VCaP (cell line): Measurements from ENCODE around the gene SMNDC1.
"Not testable (repeated sequence)": the region's sequence is repeated elsewhere in the genome, so short reads cannot be mapped to it uniquely, and the experiment has no call there.

ENCODE experiments used
- H3K27ac ChIP-seq: fragments of 450-650 bp; 2 replicates; pipeline ENCODE4 v1.5.1; 2017
- TF ChIP-seq, protein P1 (sequence below): fragments of 450-650 bp; conservative IDR thresholded peaks from 2 replicates; pipeline ENCODE4 v1.5.1; 2017; ENCODE audit warnings: mild to moderate bottlenecking, moderate library complexity

SMNDC1 gene

DNA sequence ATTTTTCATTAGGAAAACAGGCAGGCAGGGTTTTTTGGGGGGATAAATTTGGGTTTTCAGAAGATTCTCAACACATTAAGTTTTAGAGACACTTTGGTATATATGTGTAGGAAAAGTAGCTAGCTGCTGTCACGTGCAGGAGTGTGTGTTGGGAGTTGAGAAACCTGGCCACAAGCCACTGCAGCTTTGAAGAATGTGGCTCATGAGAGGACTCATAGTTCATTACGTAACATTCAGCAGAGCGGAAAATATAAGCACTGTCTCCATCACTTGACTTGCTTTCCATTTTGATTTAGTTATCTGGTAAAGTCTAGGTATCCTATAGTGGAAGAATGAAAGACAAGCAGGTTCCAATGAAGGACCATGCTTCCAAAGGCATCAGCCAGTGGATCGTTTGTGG lies 31.2 kb downstream of the SMNDC1 start:
- TF ChIP-seq, protein P1, sequence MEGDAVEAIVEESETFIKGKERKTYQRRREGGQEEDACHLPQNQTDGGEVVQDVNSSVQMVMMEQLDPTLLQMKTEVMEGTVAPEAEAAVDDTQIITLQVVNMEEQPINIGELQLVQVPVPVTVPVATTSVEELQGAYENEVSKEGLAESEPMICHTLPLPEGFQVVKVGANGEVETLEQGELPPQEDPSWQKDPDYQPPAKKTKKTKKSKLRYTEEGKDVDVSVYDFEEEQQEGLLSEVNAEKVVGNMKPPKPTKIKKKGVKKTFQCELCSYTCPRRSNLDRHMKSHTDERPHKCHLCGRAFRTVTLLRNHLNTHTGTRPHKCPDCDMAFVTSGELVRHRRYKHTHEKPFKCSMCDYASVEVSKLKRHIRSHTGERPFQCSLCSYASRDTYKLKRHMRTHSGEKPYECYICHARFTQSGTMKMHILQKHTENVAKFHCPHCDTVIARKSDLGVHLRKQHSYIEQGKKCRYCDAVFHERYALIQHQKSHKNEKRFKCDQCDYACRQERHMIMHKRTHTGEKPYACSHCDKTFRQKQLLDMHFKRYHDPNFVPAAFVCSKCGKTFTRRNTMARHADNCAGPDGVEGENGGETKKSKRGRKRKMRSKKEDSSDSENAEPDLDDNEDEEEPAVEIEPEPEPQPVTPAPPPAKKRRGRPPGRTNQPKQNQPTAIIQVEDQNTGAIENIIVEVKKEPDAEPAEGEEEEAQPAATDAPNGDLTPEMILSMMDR: no peak
- no peak overlapping the region for H3K27ac ChIP-seq

DNA sequence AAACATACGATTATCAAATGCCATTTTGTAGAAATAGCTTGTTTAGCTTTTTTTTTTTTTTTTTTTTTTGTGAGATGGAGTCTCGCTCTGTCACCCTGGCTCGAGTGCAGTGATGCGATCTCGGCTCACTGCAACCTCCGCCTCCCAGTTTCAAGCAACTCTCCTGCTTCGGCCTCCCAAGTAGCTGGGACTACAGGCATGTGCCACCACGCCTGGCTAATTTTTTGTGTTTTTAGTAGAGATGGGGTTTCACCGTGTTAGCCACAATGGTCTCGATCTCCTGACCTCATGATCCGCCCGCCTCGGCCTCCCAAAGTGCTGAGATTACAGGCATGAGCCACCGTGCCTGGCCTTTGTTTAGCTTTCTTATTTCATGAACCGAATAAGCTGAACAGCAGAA lies 31.7 kb downstream of the SMNDC1 start:
- H3K27ac ChIP-seq: not testable (repeated sequence)

DNA sequence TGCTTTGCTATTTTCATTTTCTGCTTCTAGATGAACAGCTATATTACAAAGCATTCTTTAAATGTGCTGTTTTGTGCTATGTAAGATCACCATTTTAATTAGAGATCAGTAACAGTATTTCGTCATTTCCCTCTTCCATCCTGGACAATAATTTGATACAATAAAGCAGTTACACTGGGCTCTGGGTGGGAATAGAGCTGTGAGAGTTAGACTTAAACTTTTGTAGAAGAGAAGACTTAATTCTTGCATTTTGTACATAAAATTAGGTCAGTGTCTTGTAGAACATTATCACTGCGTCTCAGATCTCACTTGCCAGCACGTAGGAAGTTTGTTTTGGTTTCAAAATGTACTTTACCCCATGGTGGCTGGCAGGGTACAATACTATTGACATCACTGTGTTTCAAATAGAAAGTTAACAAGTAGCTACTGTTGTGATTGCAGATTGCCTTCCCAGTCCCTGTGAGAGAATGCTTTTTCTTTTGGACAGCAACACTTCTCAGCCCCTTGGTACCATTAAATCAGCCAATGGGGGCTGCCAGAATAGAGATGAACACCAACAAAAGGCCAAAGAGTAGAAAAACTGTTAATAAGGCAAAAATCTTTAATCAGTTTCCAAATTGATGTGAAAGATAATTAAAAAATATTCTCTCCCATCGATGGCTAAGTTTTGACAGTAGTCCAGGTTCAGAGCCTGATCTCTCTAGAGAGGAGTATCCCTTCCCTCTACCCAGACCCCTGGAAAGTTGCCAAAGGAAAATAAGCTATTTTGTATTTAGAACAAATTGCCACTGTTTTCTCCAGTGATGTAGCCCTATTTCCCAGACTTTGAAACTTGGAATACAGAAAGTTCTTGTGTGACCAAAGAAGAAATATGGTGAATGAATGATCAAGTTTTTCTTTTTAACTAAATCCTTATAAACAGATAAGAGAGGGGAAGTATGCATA lies 35.1 kb downstream of the SMNDC1 start:
- H3K27ac ChIP-seq: peak overlapping the region; percentile 50
- TF ChIP-seq, protein P1: no peak

DNA sequence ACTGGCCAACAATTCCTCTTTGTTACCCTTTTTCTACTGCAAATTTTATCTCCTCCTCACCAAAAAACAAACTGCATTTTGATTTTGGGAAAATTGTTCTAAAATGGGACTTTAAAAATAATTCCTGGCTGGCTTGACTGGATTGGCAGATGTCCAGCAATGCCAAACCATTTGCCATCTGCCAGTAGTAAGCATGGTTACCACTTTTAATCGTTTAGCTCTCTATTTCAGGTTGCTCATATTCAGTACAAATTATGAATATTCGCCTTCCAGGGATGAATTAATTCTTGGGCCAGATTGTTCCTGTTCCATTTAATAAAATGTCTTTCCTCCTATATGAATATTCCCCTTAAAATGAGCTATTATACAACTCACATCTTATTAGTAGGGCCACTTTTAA lies 35.7 kb downstream of the SMNDC1 start:
- peak overlapping the region; percentile 50 for H3K27ac ChIP-seq

DNA sequence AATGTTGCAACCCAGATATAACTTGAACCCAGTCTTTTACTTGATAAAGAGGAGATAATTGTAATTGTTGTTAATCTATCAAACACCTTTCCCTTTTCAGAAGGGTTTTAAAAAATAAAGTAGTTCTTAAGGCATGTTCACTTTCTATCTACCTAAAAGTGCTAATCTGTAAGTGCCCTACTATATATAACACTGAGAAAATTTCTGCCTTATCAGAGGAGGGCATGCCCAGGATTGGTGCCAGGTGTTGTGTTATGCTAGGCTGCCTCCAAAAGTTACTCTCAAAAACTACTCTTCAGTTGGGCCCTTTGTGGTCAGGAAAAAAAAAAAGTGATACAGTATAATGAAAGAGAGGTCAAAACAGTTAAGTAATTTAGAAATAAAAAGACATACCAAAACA lies 36.3 kb downstream of the SMNDC1 start:
- TF ChIP-seq, protein P1: no peak
- H3K27ac ChIP-seq: no peak overlapping the region

More for the DNA sequence above, 35.7 kb downstream of the SMNDC1 start:
- TF ChIP-seq, protein P1: no peak

DNA sequence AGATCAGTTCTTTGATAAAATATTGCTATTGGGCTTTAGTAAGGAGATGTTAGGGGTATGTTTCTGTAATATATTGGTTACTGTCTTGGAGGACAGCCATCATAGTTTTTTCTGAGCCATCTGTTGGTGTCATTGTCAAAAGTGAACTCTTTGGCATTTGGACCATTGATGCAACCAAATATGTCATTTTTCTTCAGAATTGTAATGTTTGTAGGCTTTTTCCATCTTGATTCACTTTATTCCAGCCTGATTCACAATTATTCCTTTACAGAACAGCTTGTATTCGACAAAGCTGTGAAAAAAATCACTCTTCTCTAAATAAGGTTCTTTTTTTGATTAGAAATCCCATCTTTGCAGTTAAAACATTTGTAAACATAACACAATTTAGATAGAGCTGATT lies 37.4 kb downstream of the SMNDC1 start:
- H3K27ac ChIP-seq: no peak overlapping the region
- TF ChIP-seq, protein P1: no peak

DNA sequence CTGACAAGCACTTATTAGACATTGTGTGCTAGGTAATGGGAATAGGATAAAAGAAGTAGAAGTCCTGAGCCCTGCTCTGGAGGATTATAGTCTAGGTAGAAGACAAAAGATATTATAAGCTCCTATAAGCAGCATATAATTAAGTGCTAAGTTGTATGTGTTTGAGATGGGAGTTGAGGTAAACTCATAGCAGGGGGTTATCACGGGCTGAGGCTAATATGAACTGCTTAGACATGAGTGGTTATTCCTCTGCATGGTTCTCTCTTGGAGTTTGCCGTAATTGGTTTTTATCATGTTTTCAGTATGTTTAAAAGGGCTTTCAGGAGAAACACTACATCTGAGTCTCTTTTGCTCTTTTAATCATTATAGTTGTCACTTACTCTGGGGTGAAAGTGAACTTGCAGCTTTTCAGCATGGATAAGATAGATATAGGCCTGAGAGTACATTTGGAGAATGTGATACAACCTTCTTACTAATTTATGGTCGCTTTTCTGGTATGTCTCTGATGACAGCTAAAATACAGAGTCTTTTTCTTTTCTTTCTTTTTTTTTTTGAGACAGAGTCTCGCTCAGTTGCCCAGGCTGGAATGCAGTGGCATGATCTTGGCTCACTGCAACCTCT lies 39.0 kb downstream of the SMNDC1 start:
- TF ChIP-seq, protein P1: no peak
- H3K27ac ChIP-seq: no peak overlapping the region

DNA sequence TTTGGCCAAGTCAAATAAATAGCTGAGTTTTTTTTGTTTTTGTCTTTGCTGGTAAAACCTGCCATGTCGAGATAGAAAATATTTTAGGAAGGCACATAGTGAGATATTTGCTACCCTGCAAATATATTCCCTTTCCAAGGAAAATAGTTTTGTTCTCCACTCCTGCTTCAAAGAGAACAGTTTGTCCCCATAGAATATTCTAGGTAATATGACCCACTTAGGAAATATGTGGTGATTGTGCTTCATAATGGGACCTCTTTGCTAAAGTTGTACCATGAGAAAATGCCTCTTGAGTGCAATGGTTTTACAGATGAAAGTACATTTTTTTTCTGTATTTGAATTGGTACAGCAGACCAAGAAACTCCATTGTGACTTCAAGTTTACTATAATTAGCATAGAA lies 41.6 kb downstream of the SMNDC1 start:
- TF ChIP-seq, protein P1: no peak
- no peak overlapping the region for H3K27ac ChIP-seq
